Measurements from ENCODE around the gene EQTN.

Gene EQTN

DNA sequence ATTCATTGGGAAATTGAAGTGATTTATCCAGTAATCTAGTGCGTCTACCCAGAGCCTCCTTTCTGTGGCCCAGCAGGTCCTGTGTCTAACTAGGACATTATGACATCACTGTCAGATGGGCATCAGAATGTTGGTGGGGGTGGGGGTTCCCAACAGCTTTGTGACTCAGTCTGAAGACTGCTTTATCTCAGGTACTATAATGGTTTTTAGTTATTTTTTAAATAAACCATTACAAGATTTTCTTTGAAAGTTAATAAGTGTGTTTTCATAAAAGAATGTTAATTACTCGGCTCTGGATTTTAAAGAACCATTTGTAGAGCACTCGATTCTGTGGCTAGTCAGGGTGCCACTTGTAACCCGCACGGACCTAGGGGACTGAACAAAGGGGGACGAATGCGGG lies at the start of gene EQTN:
Gene EQTN (minus strand): TSS at position 101 of the 400 bp plus-strand sequence. CDS start 95 bp downstream, at position 6.
- TF ChIP-seq POLR2A (IDR thresholded peaks at IDR 0.05; ENCODE audit: low read length) (no peak), GATA1 (IDR thresholded peaks at IDR 0.05; ENCODE audit: low read depth, low read length) (no peak)
- DNase-seq: no peak

DNA sequence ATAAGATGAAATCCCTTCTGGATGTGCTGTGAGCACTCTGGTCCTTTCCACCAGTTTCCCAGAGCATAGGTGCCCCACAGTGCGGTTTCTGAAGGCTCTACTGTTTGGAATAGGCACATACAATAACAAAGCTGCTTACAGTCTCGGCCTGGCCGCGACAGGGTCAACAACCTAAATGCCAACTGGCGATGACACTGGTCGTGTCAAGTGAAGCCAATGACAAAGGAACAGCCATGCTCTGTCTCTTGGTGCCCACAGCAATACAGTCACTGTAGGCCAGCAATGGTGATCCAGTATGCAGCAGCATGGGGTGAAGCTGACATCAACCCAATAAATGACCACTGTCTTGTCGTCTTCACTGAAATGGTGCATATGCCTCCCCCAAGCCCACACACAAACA lies 47.8 kb upstream of the EQTN start:
- no peak for TF ChIP-seq GATA1 (IDR thresholded peaks at IDR 0.05; ENCODE audit: low read depth, low read length)
- no peak for TF ChIP-seq POLR2A (IDR thresholded peaks at IDR 0.05; ENCODE audit: low read length)
- DNase-seq: no peak

DNA sequence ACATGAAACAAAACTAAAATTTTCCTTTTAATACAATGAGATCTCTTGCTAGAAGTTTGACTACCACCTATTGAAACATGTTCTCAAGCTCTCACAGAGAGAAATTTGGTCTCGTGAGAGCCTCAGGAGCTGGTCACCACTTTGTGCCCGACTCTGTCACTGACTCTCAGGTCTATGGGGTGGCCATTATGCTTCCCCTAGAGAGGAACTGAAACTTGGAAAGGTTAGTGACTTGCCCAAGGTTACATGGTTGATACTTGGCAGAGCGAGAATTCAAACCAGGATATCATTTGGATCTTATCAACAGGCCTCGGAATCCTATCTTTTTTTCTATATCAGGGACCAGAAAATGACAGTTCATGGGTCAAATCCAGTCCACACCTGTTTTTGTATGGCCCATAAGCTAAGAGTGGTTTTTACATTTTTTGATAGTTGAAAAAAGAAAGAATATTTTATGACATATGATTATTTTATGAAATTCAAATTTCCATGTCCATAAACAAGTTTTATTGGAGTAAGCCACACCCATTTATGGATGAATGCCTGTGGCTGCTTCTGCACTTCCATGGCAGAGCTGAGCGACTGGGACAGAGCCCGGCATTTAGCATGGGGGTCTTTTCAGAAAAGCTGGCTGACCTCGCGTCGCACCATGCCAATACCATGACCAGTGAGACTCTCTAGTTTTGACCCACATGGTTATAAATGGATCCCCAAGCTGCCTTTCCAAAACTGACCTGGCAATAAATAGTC lies 44.8 kb upstream of the EQTN start:
- TF ChIP-seq GATA1 (IDR thresholded peaks at IDR 0.05; ENCODE audit: low read depth, low read length) (no peak), POLR2A (IDR thresholded peaks at IDR 0.05; ENCODE audit: low read length) (no peak)

DNA sequence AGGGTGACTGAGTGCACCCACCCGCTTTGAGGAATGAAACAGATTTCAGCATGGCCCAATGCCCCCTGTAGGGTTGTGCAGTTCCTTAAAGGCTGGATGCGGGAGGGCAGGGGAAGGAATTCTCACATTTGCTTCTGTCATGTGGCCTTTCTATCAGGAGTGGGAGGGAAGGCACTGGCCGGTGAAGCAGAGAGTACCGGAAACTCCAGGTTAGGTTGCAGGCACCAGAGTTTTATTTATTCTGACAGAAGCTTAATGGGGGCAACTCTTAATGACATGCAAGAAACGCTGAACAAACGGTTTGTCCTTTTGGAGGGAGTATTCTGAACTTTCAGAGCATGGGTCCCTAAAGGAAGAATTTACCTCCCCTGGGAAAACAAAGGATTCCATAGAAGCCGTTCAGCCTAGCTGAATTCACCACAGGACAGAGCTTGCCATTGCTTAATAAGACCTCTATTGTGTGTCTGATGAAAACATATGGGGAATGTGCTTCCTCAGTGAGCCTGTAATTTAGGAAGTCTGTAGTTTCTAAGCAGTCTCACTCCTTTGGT lies 44.1 kb upstream of the EQTN start:
- no peak for TF ChIP-seq POLR2A (IDR thresholded peaks at IDR 0.05; ENCODE audit: low read length)
- TF ChIP-seq GATA1 (IDR thresholded peaks at IDR 0.05; ENCODE audit: low read depth, low read length): no peak
- DNase-seq: no peak

More for the DNA sequence above, 44.8 kb upstream of the EQTN start:
- DNase-seq: no peak

DNA sequence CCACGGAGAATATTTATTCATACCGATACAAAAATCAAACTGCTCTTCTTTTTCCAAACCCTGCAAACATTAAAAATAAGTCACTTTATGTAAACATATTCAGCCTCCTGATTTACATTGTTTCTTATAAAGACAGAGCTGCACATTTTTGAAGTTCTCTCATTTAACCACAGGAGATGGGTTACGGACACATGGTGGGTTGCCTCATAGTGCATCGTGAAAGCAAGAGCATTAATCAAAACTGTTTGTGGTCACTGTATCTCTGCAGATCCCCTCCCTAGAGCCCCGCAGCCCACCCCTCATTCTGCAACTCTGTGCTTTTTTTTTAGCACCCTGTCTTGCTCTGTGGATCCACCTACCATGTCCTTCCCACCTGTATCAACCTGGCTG lies 43.3 kb upstream of the EQTN start:
- no peak for DNase-seq
- no peak for TF ChIP-seq GATA1 (IDR thresholded peaks at IDR 0.05; ENCODE audit: low read depth, low read length)
- no peak for TF ChIP-seq POLR2A (IDR thresholded peaks at IDR 0.05; ENCODE audit: low read length)

DNA sequence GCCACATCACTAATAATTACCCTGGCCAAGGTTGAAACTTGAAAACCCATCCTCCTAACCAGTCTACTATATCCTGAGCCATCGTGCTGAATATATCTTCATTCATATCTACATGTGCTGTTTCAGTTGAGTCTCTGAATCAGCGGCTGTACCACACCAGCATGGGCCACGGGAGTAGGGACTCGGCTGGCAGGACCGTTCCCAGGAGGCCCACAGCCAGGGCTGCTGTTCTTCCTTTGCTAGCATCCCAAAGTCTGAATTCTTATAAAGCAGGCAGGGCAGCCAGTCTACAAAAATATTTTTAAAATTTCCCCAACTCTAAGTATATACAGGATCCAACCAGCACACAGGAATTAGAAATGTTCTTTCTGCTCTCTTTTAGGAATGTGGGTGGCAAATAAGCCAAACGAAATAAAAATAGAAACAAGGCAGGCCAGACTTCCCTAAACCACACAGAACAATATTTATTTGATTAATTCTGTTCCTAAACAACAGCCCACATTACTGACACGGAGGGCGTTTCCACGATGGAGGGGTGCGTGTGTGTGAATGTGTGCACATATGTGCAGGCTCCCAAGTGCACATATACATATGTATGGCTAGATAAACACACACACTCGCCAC lies 42.8 kb upstream of the EQTN start:
- DNase-seq: no peak
- no peak for TF ChIP-seq POLR2A (IDR thresholded peaks at IDR 0.05; ENCODE audit: low read length)
- TF ChIP-seq GATA1 (IDR thresholded peaks at IDR 0.05; ENCODE audit: low read depth, low read length): no peak

DNA sequence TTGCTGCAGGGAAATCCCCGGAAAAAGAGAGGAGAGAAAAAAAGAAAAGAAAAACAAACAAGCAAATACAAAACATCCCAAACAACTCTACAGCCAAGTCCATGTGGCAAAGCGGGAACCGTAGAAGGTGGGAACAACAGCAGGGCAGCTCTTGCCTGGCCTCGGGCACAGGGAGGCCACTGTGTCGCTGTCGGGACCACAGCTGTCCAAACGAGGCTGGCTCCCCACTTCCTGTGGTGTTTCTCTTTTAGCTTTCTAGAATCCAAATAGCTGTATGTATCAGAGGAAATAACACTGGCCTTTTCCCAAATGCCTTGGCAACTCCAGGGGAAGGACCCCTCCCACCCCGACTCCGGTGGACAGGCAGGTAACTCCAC lies 41.6 kb upstream of the EQTN start:
- TF ChIP-seq GATA1 (IDR thresholded peaks at IDR 0.05; ENCODE audit: low read depth, low read length): no peak
- TF ChIP-seq POLR2A (IDR thresholded peaks at IDR 0.05; ENCODE audit: low read length): no peak
- no peak for DNase-seq

DNA sequence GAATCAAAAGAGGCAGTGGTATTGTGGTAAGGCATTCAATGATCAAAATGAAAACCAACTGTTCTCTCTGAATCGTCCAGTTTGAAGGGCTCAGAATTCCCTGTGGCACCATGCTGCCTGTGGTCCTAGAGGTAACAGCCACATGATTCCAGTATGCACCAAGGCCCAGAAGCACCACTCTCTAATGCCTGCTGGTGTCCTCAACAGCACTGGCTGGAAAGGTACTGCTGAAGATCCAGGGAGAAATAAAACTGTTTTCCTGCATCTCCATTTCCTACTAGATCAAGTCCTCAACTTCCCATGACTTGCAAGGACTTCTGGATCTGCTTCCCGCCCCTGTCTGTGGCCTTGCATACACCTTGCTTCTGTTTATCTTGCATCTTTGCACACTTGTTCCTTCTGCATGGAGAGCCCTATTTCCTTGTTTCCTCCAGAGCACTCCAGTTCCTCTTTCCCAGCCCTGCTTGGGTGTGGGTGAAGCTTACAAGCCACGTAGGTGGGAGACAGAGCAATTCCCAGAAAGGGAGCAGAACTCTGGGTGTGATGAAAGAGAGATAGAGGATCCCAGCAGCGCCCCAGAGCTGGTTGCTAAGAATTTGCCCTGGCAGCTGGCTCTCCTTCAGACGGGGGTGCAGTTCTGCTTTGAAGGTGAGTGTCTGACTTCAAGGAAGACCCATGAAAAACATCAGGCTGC lies 41.0 kb upstream of the EQTN start:
- no peak for DNase-seq

DNA sequence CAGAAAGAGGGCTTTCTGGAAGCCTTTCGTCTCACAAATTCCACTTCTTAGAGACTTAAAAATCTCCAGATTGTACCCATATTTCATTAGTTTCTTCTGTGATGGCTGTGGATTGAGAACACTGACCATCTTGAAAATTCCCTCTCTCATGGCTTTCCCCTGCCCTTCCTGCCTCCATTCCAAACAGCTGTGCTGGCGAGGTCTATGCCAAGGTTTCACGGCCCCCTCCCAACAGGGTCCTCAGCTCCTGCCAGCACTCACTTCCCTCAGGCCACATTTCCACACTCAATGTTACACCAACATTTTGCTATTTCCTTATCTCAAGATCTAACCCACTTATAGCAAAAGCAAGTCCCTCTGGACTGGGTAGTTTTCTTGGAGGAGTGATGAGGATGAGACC lies 40.3 kb upstream of the EQTN start:
- no peak for TF ChIP-seq POLR2A (IDR thresholded peaks at IDR 0.05; ENCODE audit: low read length)
- no peak for TF ChIP-seq GATA1 (IDR thresholded peaks at IDR 0.05; ENCODE audit: low read depth, low read length)
- no peak for DNase-seq

More for the DNA sequence above, 41.0 kb upstream of the EQTN start:
- TF ChIP-seq GATA1 (IDR thresholded peaks at IDR 0.05; ENCODE audit: low read depth, low read length) (no peak), POLR2A (IDR thresholded peaks at IDR 0.05; ENCODE audit: low read length) (no peak)

DNA sequence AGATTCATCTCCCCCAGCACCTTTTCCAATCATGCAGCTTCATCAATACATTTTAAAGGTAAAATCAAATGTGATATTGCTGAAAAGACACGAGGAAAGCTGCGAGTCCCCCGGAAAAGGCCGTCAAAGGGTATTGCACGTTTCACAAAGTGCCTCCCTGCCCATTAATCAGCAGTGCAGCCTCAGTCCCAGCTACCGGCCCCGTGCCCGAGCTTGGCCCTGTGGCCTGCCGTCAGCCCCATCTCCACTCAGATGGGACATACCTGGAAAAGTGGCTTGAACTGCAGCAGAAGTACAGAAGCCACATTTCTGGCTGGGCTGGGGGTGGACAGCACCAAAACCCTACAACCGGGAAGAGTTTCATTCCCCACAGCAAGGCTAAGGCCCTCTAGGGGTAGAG lies 39.9 kb upstream of the EQTN start:
- no peak for DNase-seq
- no peak for TF ChIP-seq POLR2A (IDR thresholded peaks at IDR 0.05; ENCODE audit: low read length)
- no peak for TF ChIP-seq GATA1 (IDR thresholded peaks at IDR 0.05; ENCODE audit: low read depth, low read length)

DNA sequence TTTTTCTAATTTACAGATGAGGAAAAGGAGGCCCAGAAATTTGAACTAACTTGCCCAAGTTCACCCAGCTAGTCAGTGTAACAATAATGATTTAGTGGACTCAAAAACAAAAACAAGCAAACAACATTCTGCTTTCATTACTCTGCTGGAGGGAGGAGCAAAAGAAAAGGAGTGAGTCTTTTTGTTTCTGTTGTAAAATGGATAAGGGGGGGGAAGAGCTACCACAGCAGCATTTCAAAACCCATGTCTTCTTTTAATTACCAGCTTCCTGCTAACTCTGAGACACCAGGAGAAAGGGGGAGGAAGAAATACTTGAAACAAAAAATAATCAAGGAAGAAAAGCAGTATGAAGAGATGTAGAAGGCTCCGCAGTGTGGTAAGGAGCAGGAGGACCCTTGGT lies 39.2 kb upstream of the EQTN start:
- no peak for TF ChIP-seq GATA1 (IDR thresholded peaks at IDR 0.05; ENCODE audit: low read depth, low read length)
- TF ChIP-seq POLR2A (IDR thresholded peaks at IDR 0.05; ENCODE audit: low read length): no peak
- DNase-seq: no peak

DNA sequence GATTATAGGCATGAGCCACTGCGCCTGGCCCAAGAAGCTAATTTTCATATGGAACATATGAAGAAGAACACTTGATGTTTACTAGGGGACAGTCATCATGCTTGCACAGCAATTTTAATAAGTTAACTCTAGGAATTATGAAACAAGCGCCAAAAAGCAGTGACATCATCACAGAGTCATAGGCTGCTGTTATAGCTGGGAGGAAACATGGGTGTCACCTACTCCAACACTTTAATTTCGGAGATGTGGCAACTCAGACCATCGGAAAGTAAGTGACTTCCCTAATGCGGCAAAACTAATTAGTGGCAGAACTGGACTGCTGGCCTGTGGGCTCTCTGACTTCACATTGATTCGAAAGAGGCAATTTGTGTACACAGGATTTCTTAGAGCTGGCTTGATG lies 38.1 kb upstream of the EQTN start:
- peak in 1 of 2 experiments; percentile 23 for DNase-seq
- no peak for TF ChIP-seq POLR2A (IDR thresholded peaks at IDR 0.05; ENCODE audit: low read length)
- no peak for TF ChIP-seq GATA1 (IDR thresholded peaks at IDR 0.05; ENCODE audit: low read depth, low read length)

DNA sequence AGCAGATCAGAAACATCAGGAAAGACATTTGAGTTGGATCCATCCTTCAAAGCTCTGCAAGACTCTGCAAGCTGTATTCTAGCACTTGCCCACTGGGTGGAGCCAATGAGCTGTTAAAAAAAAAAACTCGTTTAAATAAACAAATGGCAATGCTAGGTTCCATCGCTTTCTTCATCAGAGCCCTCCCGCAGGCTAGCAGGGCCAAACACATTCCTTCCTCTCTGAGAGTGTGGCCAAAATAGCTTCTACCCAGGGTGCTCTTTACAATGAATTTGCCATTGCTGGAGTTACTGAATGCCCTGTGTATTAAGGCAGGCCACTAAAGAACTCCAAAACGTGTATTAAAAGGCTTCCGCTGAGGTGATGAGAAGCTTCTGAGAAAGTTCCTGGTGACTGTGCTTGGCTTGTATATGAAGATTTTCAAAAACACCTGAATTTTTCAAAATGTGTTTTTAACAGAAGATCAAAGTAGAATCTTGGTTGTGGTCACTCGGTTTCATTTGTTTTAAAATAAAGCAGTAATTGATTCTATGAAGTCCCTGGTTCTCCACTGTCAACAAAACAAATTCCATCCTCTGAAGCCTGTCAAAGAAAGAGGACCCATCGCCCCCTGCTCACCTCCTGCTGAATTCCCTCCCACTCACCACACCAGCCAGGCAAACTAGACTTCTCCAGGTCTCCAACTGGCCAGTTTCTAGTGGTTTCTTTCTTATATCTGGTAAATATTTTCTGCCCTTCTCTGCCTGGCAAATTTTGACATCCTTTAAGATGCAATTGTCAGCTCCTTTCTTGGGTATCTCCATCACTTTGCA lies 36.5 kb upstream of the EQTN start:
- DNase-seq: peak; percentile 78 to 87
- TF ChIP-seq GATA1 (IDR thresholded peaks at IDR 0.05; ENCODE audit: low read depth, low read length) (no peak), POLR2A (IDR thresholded peaks at IDR 0.05; ENCODE audit: low read length) (no peak)
